Measurements from ENCODE around the gene PRPSAP1. TPM values are rescaled to one million over a fixed set of nuclear protein-coding genes. Genes with fewer than 3 reads are reported as not detected.
"Not testable (repeated sequence)": the region's sequence is repeated elsewhere in the genome, so short reads cannot be mapped to it uniquely, and the experiment has no call there.

The PRPSAP1 gene
- total and polyA plus RNA-seq, 8 donors = 25.0 to 49.0 (median 38.4) TPM

DNA sequence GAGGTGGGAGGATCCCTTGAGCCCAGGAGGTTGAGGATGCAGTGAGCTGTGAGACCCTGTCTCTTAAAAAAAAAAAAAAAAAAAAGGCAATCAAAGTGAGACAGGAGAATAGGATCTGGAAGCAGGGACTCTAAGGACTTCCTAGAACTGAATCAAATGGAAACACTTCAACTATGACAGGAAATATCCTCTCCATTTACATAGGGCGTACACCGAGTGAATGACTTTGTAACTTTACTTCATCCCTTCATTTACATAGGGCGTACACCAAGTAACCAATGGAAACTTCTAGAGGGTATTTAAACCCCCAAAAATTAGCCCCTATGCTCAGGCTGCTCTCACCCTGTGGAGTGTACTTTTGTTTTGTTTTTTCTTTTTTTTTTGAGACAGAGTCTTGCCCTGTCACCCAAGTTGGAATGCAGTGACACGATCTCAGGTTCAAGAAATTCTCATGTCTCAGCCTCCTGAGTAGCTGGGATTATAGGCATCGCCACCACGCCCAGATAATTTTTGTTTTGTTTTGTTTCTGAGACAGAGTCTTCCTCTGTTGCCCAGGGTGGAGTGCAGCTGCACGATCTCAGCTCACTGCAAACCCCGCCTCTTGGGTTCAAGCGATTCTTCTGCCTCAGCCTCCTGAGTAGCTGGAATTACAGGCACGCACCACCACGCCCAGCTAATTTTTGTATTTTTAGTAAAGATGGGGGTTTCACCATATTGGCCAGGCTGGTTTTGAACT is 9.6 kb upstream of the PRPSAP1 start:
- no peak for DNase-seq
- Histone ChIP-seq H3K9me3 (no peaks in the 10 kb centered on the region), H3K27ac (no peak overlapping the region), H3K27me3 (peaks cover 0 to 6% (median 0%) of the 10 kb centered on the region in 3 donors), H3K4me3 (no peak overlapping the region), H3K4me1 (peaks cover 0 to 7% (median 0%) of the 10 kb centered on the region in 4 donors), H3K36me3 (no peaks in the 10 kb centered on the region)
- intact Hi-C loops (cut with DNase I; ENCODE audit: low total_unique reads) = no loop called here
- no peak for TF ChIP-seq POLR2A (IDR thresholded peaks at IDR 0.05)
- TF ChIP-seq, protein P1, sequence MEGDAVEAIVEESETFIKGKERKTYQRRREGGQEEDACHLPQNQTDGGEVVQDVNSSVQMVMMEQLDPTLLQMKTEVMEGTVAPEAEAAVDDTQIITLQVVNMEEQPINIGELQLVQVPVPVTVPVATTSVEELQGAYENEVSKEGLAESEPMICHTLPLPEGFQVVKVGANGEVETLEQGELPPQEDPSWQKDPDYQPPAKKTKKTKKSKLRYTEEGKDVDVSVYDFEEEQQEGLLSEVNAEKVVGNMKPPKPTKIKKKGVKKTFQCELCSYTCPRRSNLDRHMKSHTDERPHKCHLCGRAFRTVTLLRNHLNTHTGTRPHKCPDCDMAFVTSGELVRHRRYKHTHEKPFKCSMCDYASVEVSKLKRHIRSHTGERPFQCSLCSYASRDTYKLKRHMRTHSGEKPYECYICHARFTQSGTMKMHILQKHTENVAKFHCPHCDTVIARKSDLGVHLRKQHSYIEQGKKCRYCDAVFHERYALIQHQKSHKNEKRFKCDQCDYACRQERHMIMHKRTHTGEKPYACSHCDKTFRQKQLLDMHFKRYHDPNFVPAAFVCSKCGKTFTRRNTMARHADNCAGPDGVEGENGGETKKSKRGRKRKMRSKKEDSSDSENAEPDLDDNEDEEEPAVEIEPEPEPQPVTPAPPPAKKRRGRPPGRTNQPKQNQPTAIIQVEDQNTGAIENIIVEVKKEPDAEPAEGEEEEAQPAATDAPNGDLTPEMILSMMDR (IDR thresholded peaks at IDR 0.05) = no peak
- no peak for TF ChIP-seq EP300 (IDR thresholded peaks at IDR 0.05)
- TF ChIP-seq POLR2AphosphoS5 (IDR thresholded peaks at IDR 0.05) = no peak
- 77 to 83% (median 82%) methylated on average over 11 of the region's 11 CpGs for WGBS, 5 donors

DNA sequence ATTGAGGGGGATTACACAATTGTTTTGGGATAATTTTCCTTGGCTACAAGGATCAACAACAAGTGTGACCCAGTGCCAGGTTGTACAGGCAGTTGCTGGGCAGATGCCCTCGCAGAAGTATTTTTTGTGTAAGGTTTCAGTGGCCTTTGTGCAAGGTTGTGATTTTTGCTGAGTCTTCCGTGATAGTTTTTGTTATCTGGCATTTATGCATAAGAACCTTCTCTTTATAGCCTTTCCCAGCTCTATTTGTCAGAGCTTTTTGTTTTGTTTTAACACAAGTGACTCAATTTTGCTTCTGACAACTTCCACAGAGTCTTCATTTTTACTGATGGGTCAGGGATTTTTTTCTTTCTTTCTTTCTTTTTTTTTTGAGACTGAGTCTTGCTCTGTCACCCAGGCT is 6.7 kb upstream of the PRPSAP1 start:
- Histone ChIP-seq H3K9me3 (no peaks in the 10 kb centered on the region), H3K27me3 (peaks cover 0 to 6% (median 0%) of the 10 kb centered on the region in 3 donors), H3K36me3 (no peaks in the 10 kb centered on the region), H3K4me3 (no peak overlapping the region), H3K4me1 (peaks cover 0 to 7% (median 6%) of the 10 kb centered on the region in 4 donors), H3K27ac (no peak overlapping the region)
- intact Hi-C loops (cut with DNase I; ENCODE audit: low total_unique reads) = no loop called here
- TF ChIP-seq POLR2AphosphoS5 (IDR thresholded peaks at IDR 0.05) (no peak), EP300 (IDR thresholded peaks at IDR 0.05) (no peak), POLR2A (IDR thresholded peaks at IDR 0.05) (no peak)
- TF ChIP-seq, protein P1 (IDR thresholded peaks at IDR 0.05) = no peak
- 61 to 75% (median 74%) methylated on average over 2 of the region's 2 CpGs for WGBS, 5 donors
- no peak for DNase-seq

DNA sequence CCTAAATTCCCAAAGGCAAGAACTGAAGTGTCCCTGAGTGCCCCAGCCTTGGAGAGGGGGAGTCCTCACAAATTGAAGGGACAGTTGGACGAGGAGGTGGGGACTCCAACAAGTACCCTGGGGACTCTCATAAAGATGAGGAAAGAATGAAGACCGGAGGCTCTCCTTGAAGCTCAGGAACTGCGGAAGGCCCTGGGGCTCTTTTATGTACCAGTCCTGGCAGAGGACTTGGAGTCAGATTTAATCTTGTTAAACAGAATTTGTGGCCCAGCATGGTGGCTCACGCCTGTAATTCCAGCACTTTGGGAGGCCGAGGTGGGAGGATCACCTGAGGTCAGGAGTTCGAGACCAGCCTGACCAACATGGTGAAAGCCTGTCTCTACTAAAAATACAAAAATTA is 6.1 kb upstream of the PRPSAP1 start:
- WGBS, 5 donors = 83 to 91% (median 87%) methylated on average over 6 of the region's 6 CpGs
- DNase-seq; H3K4me3 ChIP-seq; H3K9me3 ChIP-seq; H3K27ac ChIP-seq; H3K4me1 ChIP-seq; intact Hi-C loops (cut with DNase I; ENCODE audit: low total_unique reads); H3K36me3 ChIP-seq; H3K27me3 ChIP-seq: not testable (repeated sequence)

DNA sequence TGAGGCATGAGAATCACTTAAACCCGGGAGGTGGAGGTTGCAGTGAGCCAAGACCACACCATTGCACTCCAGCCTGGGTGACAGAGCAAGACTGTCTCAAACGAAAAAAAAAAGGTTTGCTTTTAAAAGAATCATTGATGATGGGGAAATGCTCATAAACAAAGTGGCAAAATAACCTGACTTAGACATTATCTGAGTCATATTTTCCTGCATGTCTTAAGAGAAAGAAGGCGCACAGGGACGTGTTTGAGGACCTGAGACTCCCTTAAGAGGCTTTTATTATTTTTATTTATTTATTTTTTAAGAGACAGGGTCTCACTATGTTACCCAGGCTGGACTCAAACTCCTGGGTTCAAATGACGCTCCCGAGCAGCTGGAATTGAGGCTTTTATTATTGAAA is 5.7 kb upstream of the PRPSAP1 start:
- DNase-seq = no peak
- peaks cover 0 to 6% (median 0%) of the 10 kb centered on the region in 3 donors for H3K27me3 ChIP-seq
- no peak overlapping the region for H3K27ac ChIP-seq
- peaks cover 0 to 12% (median 11%) of the 10 kb centered on the region in 4 donors for H3K4me1 ChIP-seq
- TF ChIP-seq, protein P1 (IDR thresholded peaks at IDR 0.05) = no peak
- TF ChIP-seq POLR2A (IDR thresholded peaks at IDR 0.05) (no peak), EP300 (IDR thresholded peaks at IDR 0.05) (no peak), POLR2AphosphoS5 (IDR thresholded peaks at IDR 0.05) (no peak)
- no peaks in the 10 kb centered on the region for H3K36me3 ChIP-seq
- intact Hi-C loops (cut with DNase I; ENCODE audit: low total_unique reads) = no loop called here
- 84 to 90% (median 87%) methylated on average over 6 of the region's 6 CpGs for WGBS, 5 donors
- H3K9me3 ChIP-seq = no peaks in the 10 kb centered on the region
- H3K4me3 ChIP-seq = no peak overlapping the region

DNA sequence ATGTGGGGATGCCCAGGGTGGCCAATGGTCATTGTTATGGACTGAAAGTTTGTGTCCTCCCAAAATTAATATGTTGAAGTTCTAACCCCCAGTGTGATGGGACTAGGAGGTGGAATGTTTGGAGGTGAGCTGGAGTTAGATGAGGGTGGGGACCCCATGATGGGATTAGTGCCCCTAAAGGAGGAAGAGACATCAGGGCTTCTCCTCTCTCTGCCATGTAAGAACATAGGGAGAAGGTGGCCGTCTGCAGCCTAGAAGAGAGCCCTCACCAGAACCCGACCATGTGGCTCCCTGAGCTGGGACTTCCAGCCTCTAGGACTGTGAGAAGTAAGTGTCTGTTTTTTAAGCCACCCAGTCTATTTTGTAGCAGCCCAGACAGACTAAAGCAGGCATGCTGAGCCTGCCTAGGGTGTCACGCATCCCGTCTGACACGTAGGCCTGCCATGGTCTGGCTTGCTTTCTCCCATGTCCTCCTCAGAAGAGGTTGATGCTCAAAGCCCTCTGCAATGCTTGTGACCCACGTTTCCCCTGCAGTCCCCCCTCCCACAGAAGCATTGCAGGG is 4.0 kb upstream of the PRPSAP1 start:
- no peaks in the 10 kb centered on the region for H3K9me3 ChIP-seq
- H3K36me3 ChIP-seq = no peaks in the 10 kb centered on the region
- H3K4me1 ChIP-seq = peaks cover 3 to 24% (median 18%) of the 10 kb centered on the region in 4 donors
- H3K27me3 ChIP-seq = peaks cover 0 to 6% (median 0%) of the 10 kb centered on the region in 3 donors
- WGBS, 5 donors = 77 to 86% (median 83%) methylated on average over 3 to 6 of the region's 6 CpGs
- no peak overlapping the region for H3K4me3 ChIP-seq
- no peak for DNase-seq
- TF ChIP-seq POLR2AphosphoS5 (IDR thresholded peaks at IDR 0.05) = no peak
- TF ChIP-seq EP300 (IDR thresholded peaks at IDR 0.05) = no peak
- TF ChIP-seq POLR2A (IDR thresholded peaks at IDR 0.05) = no peak
- TF ChIP-seq, protein P1 (IDR thresholded peaks at IDR 0.05) = no peak
- no peak overlapping the region for H3K27ac ChIP-seq
- intact Hi-C loops (cut with DNase I; ENCODE audit: low total_unique reads) = no loop called here
